ENCODE data around the gene MPP1.

The MPP1 gene

DNA sequence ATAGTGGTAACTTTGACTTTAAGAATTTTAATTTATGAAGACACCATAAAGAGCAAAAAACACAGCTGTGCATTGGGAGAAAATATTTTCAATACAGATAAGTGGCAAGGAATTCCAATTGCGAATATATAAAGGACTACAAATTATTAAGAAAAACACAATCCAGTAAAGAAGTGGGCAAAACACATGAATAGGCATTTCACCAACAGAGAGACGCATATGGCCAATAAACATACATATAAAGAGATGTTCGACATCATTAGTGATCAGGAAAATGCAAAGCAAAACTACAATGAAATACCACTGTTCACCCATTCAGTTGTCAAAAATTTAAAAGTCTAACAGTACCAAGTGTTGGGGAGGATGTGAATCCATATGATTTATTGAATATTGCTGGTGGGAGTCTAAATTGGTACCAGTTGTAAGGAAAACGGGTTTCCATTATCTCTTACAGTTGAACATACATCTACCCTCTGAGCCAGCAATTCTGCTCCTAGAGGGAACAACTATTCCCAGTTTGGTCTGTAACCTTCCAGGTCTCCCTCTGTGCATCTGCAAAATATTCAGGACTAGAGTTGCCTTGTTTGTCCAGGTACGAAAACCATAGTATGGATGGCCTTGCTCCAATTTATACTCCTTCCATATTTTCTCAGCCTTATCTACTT is 1.7 kb upstream of the MPP1 start:
- TF ChIP-seq FOXM1 (IDR thresholded peaks at IDR 0.05; ENCODE audit: borderline replicate concordance, low read depth): no peak
- no peak for TF ChIP-seq EGR1 (IDR thresholded peaks at IDR 0.05)
- TF ChIP-seq NFIC (IDR thresholded peaks at IDR 0.05): no peak
- no peak for TF ChIP-seq EP300 (IDR thresholded peaks at IDR 0.05; ENCODE audit: borderline replicate concordance)
- TF ChIP-seq TCF12 (IDR thresholded peaks at IDR 0.05; ENCODE audit: low read depth): no peak
- no peak for TF ChIP-seq REST (IDR thresholded peaks at IDR 0.05; ENCODE audit: low read depth)
- no peak for TF ChIP-seq YY1 (IDR thresholded peaks at IDR 0.05; ENCODE audit: low read depth)
- no peak for TF ChIP-seq TAF1 (IDR thresholded peaks at IDR 0.05; ENCODE audit: low read depth)
- TF ChIP-seq, protein P1, sequence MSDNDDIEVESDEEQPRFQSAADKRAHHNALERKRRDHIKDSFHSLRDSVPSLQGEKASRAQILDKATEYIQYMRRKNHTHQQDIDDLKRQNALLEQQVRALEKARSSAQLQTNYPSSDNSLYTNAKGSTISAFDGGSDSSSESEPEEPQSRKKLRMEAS (IDR thresholded peaks at IDR 0.05): no peak
- TF ChIP-seq, protein P2, sequence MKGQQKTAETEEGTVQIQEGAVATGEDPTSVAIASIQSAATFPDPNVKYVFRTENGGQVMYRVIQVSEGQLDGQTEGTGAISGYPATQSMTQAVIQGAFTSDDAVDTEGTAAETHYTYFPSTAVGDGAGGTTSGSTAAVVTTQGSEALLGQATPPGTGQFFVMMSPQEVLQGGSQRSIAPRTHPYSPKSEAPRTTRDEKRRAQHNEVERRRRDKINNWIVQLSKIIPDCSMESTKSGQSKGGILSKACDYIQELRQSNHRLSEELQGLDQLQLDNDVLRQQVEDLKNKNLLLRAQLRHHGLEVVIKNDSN (IDR thresholded peaks at IDR 0.05): no peak
- no peak for TF ChIP-seq ZBTB7A (IDR thresholded peaks at IDR 0.05; ENCODE audit: low read depth)
- no peak for TF ChIP-seq RAD21 (IDR thresholded peaks at IDR 0.05; ENCODE audit: low read depth)
- TF ChIP-seq CEBPB (IDR thresholded peaks at IDR 0.05): no peak
- no peak for TF ChIP-seq CREB1 (IDR thresholded peaks at IDR 0.05; ENCODE audit: low read depth)

DNA sequence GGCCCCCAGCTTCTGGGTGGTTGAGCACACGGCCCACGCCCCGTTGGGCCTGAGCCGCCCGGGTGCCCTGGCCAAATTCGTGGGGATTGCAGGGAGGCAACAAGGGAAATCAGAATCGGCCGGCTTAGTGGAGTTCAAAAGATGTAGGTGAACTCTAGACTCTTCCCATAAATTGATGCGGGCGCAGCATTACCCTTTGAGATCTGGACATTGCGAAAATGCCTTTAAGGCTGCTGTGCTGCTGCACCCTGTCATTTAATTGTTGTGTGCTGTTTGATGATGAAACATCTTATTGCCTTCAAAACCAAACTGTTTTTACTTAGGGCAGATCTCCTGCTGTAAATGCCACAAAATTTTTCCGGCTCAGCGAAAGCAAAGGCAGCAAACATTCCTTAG is 409 bp upstream of the MPP1 start:
- TF ChIP-seq TEAD4 (IDR thresholded peaks at IDR 0.05) (no peak), ZBTB7A (IDR thresholded peaks at IDR 0.05; ENCODE audit: low read depth) (no peak), REST (IDR thresholded peaks at IDR 0.05; ENCODE audit: low read depth) (no peak), RAD21 (IDR thresholded peaks at IDR 0.05; ENCODE audit: low read depth) (no peak), EP300 (IDR thresholded peaks at IDR 0.05; ENCODE audit: borderline replicate concordance) (no peak), EGR1 (IDR thresholded peaks at IDR 0.05) (no peak), CEBPB (IDR thresholded peaks at IDR 0.05) (no peak), TCF12 (IDR thresholded peaks at IDR 0.05; ENCODE audit: low read depth) (no peak), TAF1 (IDR thresholded peaks at IDR 0.05; ENCODE audit: low read depth) (no peak), FOXM1 (IDR thresholded peaks at IDR 0.05; ENCODE audit: borderline replicate concordance, low read depth) (no peak), YY1 (IDR thresholded peaks at IDR 0.05; ENCODE audit: low read depth) (no peak), NFIC (IDR thresholded peaks at IDR 0.05) (no peak), CREB1 (IDR thresholded peaks at IDR 0.05; ENCODE audit: low read depth) (no peak)
- TF ChIP-seq, protein P2 (IDR thresholded peaks at IDR 0.05): no peak
- TF ChIP-seq, protein P1 (IDR thresholded peaks at IDR 0.05): no peak

GRCh38 chrX:154804261-154804956 is 876 bp downstream of the MPP1 start:
- TF ChIP-seq TAF1 (IDR thresholded peaks at IDR 0.05; ENCODE audit: low read depth) (no peak), EP300 (IDR thresholded peaks at IDR 0.05; ENCODE audit: borderline replicate concordance) (no peak), FOXM1 (IDR thresholded peaks at IDR 0.05; ENCODE audit: borderline replicate concordance, low read depth) (no peak), TEAD4 (IDR thresholded peaks at IDR 0.05) (no peak)

DNA sequence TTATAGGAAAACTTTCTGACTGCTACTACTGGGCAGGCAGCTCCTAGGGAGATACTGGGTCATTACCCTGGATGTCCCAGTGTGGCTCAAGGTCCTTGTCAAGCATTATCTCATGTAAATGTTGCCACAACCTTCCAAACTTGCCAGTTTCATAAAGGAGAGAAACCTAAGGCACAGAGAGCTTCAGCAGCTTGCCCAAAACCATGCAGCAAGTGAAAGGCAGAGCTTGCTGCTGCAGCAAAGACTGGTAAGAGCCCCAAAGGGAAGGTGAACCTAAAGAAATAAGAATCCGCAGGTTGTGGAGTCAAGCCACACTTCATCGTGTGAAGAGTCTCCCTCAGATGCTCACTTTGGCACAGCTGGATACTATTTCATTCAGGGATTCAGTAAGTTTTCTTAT is 2.3 kb downstream of the MPP1 start:
- TF ChIP-seq ZBTB7A (IDR thresholded peaks at IDR 0.05; ENCODE audit: low read depth) (no peak), RAD21 (IDR thresholded peaks at IDR 0.05; ENCODE audit: low read depth) (no peak), EGR1 (IDR thresholded peaks at IDR 0.05) (no peak), NFIC (IDR thresholded peaks at IDR 0.05) (no peak), CREB1 (IDR thresholded peaks at IDR 0.05; ENCODE audit: low read depth) (no peak), YY1 (IDR thresholded peaks at IDR 0.05; ENCODE audit: low read depth) (no peak), CEBPB (IDR thresholded peaks at IDR 0.05) (no peak), FOXM1 (IDR thresholded peaks at IDR 0.05; ENCODE audit: borderline replicate concordance, low read depth) (no peak), EP300 (IDR thresholded peaks at IDR 0.05; ENCODE audit: borderline replicate concordance) (no peak), TAF1 (IDR thresholded peaks at IDR 0.05; ENCODE audit: low read depth) (no peak), REST (IDR thresholded peaks at IDR 0.05; ENCODE audit: low read depth) (no peak), TCF12 (IDR thresholded peaks at IDR 0.05; ENCODE audit: low read depth) (no peak), TEAD4 (IDR thresholded peaks at IDR 0.05) (no peak)
- TF ChIP-seq, protein P2 (IDR thresholded peaks at IDR 0.05): no peak
- TF ChIP-seq, protein P1 (IDR thresholded peaks at IDR 0.05): no peak
